HepG2 (cell line): ENCODE results near the gene KCNIP3. TPM values are rescaled to one million over a fixed set of nuclear protein-coding genes. Genes with fewer than 3 reads are reported as not detected.

ENCODE experiments used
- ARID4A ChIP-seq: sonication (generic); formaldehyde crosslinking; IDR thresholded peaks from 2 replicates; pipeline ENCODE4 v1.5.0; 2020; ENCODE audit warnings: mild to moderate bottlenecking, missing genetic modification reagents, borderline replicate concordance
- CREBL2 ChIP-seq: sonication (generic); formaldehyde crosslinking; IDR thresholded peaks from 2 replicates; pipeline ENCODE4 v1.8.1; 2023; ENCODE audit warnings: missing genetic modification reagents, mild to moderate bottlenecking, borderline replicate concordance
- CREM ChIP-seq, 2 experiments: sonication (generic) in 1 of 2; formaldehyde crosslinking in 1 of 2; IDR thresholded peaks; 2 replicates each; pipeline versions ENCODE4 v1.4.0 to v1.6.1; 2016 to 2020; ENCODE audit warnings: antibody characterized with exemption in 1 of 2, mild to moderate bottlenecking in 1 of 2, missing genetic modification reagents in 1 of 2
- EP300 ChIP-seq, 3 experiments: sonication (generic) in 1 of 3; formaldehyde crosslinking in 1 of 3; IDR thresholded peaks; 2 replicates each; pipeline versions ENCODE4 v1.5.1 to v1.6.1; 2011 to 2020; ENCODE audit warnings: low read depth in 2 of 3, low read length in 2 of 3, borderline replicate concordance in 1 of 3, improper control_type of control experiment in 1 of 3, mild to moderate bottlenecking in 1 of 3, missing genetic modification reagents in 1 of 3, moderate library complexity in 1 of 3
- ESRRA ChIP-seq: sonication (generic); formaldehyde crosslinking; IDR thresholded peaks from 2 replicates; pipeline ENCODE4 v1.5.1; 2020; ENCODE audit warnings: mild to moderate bottlenecking, low read depth, missing genetic modification reagents
- FUBP1 ChIP-seq: sonication (generic); formaldehyde crosslinking; IDR thresholded peaks from 2 replicates; pipeline ENCODE4 v1.5.1; 2020; ENCODE audit warnings: missing genetic modification reagents, mild to moderate bottlenecking, borderline replicate concordance
- HNF4A ChIP-seq: sonication (generic); formaldehyde crosslinking; IDR thresholded peaks from 2 replicates; pipeline ENCODE4 v1.4.0; 2020; ENCODE audit warnings: missing genetic modification reagents
- HNRNPL ChIP-seq: fragments of 200-400 bp; formaldehyde crosslinking; IDR thresholded peaks from 2 replicates; pipeline ENCODE4 v1.6.1; 2017; ENCODE audit warnings: mild to moderate bottlenecking, low read depth, low read length
- HOXA5 ChIP-seq: sonication (generic); formaldehyde crosslinking; IDR thresholded peaks from 2 replicates; pipeline ENCODE4 v1.4.0; 2020; ENCODE audit warnings: missing genetic modification reagents
- MED8 ChIP-seq: sonication (generic); formaldehyde crosslinking; IDR thresholded peaks from 2 replicates; pipeline ENCODE4 v1.8.1; 2023; ENCODE audit warnings: mild to moderate bottlenecking, missing genetic modification reagents; ENCODE audit not compliant: insufficient replicate concordance
- MIER3 ChIP-seq: IDR thresholded peaks from 2 replicates; pipeline ENCODE4 v1.6.1; 2016; ENCODE audit warnings: missing compliant biosample characterization, borderline replicate concordance
- MNT ChIP-seq: fragments of 450-650 bp; IDR thresholded peaks from 2 replicates; pipeline ENCODE4 v1.6.1; 2016
- POGZ ChIP-seq: sonication (generic); formaldehyde crosslinking; IDR thresholded peaks from 2 replicates; pipeline ENCODE4 v1.4.0; 2020; ENCODE audit warnings: mild to moderate bottlenecking, missing genetic modification reagents
- TAF1 ChIP-seq: sonication (generic); formaldehyde crosslinking; IDR thresholded peaks from 2 replicates; pipeline ENCODE4 v1.4.0; 2020; ENCODE audit warnings: missing genetic modification reagents
- WIZ ChIP-seq: sonication (generic); formaldehyde crosslinking; IDR thresholded peaks from 2 replicates; pipeline ENCODE4 v1.5.1; 2020; ENCODE audit warnings: mild to moderate bottlenecking, missing genetic modification reagents
- ZBTB3 ChIP-seq: sonication (generic); formaldehyde crosslinking; IDR thresholded peaks from 2 replicates; pipeline ENCODE4 v1.4.0; 2020; ENCODE audit warnings: low read depth, mild to moderate bottlenecking, moderate library complexity, missing genetic modification reagents, borderline replicate concordance
- ZMYM3 ChIP-seq: sonication (generic); formaldehyde crosslinking; IDR thresholded peaks from 2 replicates; pipeline ENCODE4 v1.5.1; 2020; ENCODE audit warnings: mild to moderate bottlenecking, missing genetic modification reagents
- ZNF224 ChIP-seq: sonication (generic); formaldehyde crosslinking; IDR thresholded peaks from 2 replicates; pipeline ENCODE4 v1.5.0; 2020; ENCODE audit warnings: mild to moderate bottlenecking, missing genetic modification reagents
- ZNF24 ChIP-seq: fragments of 450-650 bp; IDR thresholded peaks from 2 replicates; pipeline ENCODE4 v1.6.1; 2017; ENCODE audit warnings: antibody characterized with exemption, mild to moderate bottlenecking
- ZNF431 ChIP-seq: sonication (generic); formaldehyde crosslinking; IDR thresholded peaks from 2 replicates; pipeline ENCODE4 v1.9.0; 2022; ENCODE audit warnings: missing genetic modification reagents, low read depth, mild to moderate bottlenecking, borderline replicate concordance
- ZNF737 ChIP-seq: sonication (generic); formaldehyde crosslinking; IDR thresholded peaks from 2 replicates; pipeline ENCODE4 v1.5.0; 2020; ENCODE audit warnings: missing genetic modification reagents, mild to moderate bottlenecking, borderline replicate concordance
- polyA plus RNA-seq, 8 experiments: library from polyadenylated mRNA; depleted of rRNA in 3 of 8; stranded (reverse) in 7 of 8; unstranded in 1 of 8; fragments of >200 nt; fragmentation: Illumina TruSeq in 4 of 8; extraction: Trizol in 4 of 8; gene quantifications; 2 replicates each; pipeline versions ENCODE4 v1.2.1 to v1.2.3, GENCODE V29; 2011 to 2016; ENCODE audit warnings: low read depth in 4 of 8, missing spikeins in 1 of 8, mixed read lengths in 1 of 8; ENCODE audit not compliant: insufficient read depth in 1 of 8
- total RNA-seq, 5 experiments: library from RNA; depleted of rRNA; stranded (reverse); fragments of >200 nt; fragmentation: Illumina TruSeq; extraction: Trizol; gene quantifications; 2 replicates each; pipeline ENCODE4 v1.2.3, GENCODE V29; 2016; ENCODE audit warnings: low read depth in 1 of 5

The KCNIP3 gene
- total and polyA plus RNA-seq, 2 of the 13 experiments (the other 11 are each of a cell fraction or from before 2014, with no cell fraction given): not detected

- TF ChIP-seq ARID4A (peak; percentile 70; the same call in 1 of the 2 replicates), HOXA5 (CRISPR knock-in tag) (0 out of 2 replicates have a peak, but pooled peaks have one; percentile 48), HNF4A (CRISPR knock-in tag) (peak; percentile 100), MED8 (CRISPR knock-in tag) (peak; percentile 73), POGZ (CRISPR knock-in tag) (peak; percentile 88), EP300 (IDR thresholded peaks at IDR 0.05; ENCODE audit: low read depth in 2 of 2, low read length in 2 of 2) (peak; percentile 24 to 88; a peak in 3 of 4 replicates), EP300 (CRISPR knock-in tag; IDR thresholded peaks at IDR 0.05; ENCODE audit: borderline replicate concordance) (peak; percentile 60), ZNF224 (CRISPR knock-in tag) (0 out of 2 replicates have a peak, but pooled peaks have one; percentile 48), CREBL2 (CRISPR knock-in tag) (no peak), ZMYM3 (CRISPR knock-in tag) (peak; percentile 73; the same call in 1 of the 2 replicates), WIZ (CRISPR knock-in tag) (peak; percentile 90), HNRNPL (0 out of 2 replicates have a peak, but pooled peaks have one; percentile 53), ZNF737 (CRISPR knock-in tag) (no peak), MIER3 (CRISPR knock-in tag) (peak; percentile 51; the same call in 1 of the 2 replicates), ZBTB3 (CRISPR knock-in tag) (no peak), ESRRA (CRISPR knock-in tag) (peak; percentile 99), ZNF431 (CRISPR knock-in tag) (no peak), MNT (no peak), FUBP1 (CRISPR knock-in tag) (no peak), TAF1 (CRISPR knock-in tag) (no peak), ZNF24 (no peak), CREM (IDR thresholded peaks at IDR 0.05) (peak; percentile 62; the same call in 1 of the 2 replicates), CREM (CRISPR knock-in tag; IDR thresholded peaks at IDR 0.05) (no peak)
Measured at GRCh38 chr2:95390272-95390880, 93.2 kb downstream of the KCNIP3 start (continued).
